AG09309 (cell line): Measurements from ENCODE around the gene CBLB.

Experiments
- DNase-seq: peaks from one replicate; pipeline ENCODE4 v3.0.0-alpha.2; 2010; ENCODE audit warnings: low read depth
- H3K4me3 ChIP-seq: 2 replicates; pipeline ENCODE4 v1.5.1; 2011; ENCODE audit warnings: mild to moderate bottlenecking, low read depth, low read length, moderate library complexity; ENCODE audit not compliant: control insufficient read depth
- TF ChIP-seq, protein P1 (sequence below): IDR thresholded peaks from 2 replicates; pipeline ENCODE4 v1.5.1; 2011; ENCODE audit warnings: mild to moderate bottlenecking, low read depth, low read length, inconsistent platforms; ENCODE audit not compliant: insufficient read depth, control insufficient read depth; ENCODE audit errors: missing control alignments

CBLB gene

DNA sequence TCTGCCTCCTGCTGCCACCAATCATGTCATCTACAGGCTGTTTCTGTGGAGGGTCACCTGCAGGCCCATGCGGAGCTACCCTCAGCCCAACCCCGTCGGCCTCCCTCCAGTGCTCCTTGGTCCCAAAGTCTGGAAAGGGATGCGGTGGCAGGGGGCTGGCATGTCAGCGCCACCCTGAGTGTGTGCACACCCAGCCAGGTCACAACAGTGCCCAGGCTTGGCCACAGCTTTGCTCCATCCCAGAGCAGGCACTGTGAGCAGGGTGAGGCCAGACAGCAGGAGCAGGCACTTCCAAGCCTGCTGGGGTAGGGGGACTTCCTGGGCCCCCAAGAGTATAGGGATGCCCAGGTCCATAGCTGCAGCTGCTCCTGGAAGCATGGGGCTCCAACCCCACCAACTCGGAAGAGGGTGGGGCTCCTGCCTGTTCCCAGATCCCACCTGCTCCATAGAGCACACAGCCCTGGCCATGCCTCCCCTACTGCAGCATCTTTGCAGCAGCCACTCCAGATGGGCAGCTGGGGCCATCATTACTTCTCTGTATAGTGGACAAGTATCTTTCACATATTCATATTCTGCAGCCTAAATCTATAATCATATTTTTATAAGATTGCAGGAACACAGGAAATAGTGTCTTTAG, 109.3 kb downstream of the CBLB start:
- DNase-seq, result no peak
- TF ChIP-seq, protein P1, sequence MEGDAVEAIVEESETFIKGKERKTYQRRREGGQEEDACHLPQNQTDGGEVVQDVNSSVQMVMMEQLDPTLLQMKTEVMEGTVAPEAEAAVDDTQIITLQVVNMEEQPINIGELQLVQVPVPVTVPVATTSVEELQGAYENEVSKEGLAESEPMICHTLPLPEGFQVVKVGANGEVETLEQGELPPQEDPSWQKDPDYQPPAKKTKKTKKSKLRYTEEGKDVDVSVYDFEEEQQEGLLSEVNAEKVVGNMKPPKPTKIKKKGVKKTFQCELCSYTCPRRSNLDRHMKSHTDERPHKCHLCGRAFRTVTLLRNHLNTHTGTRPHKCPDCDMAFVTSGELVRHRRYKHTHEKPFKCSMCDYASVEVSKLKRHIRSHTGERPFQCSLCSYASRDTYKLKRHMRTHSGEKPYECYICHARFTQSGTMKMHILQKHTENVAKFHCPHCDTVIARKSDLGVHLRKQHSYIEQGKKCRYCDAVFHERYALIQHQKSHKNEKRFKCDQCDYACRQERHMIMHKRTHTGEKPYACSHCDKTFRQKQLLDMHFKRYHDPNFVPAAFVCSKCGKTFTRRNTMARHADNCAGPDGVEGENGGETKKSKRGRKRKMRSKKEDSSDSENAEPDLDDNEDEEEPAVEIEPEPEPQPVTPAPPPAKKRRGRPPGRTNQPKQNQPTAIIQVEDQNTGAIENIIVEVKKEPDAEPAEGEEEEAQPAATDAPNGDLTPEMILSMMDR, result no peak
- H3K4me3 ChIP-seq, result no peak overlapping the region

DNA sequence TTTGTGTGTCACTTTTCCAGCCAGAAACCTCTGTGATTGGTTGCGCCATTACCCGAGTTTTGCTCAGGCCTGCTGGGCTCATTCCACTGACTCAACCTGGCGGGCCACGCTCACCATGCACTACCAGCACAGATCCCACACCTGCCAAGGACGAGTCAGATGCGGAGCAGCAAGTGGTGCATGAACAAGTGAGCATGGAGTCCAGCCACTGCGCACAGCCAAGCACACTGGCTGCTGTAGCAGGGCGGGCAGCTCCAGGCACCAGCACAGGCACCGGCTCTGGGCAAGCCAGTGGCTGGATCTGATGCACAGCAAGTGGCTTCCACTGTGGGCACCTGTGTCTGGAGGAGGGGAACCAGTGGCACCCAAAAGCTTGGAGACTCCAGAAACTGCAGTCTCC, 110.4 kb downstream of the CBLB start:
- TF ChIP-seq, protein P1, result no peak
- H3K4me3 ChIP-seq, result no peak overlapping the region
- DNase-seq, result no peak

DNA sequence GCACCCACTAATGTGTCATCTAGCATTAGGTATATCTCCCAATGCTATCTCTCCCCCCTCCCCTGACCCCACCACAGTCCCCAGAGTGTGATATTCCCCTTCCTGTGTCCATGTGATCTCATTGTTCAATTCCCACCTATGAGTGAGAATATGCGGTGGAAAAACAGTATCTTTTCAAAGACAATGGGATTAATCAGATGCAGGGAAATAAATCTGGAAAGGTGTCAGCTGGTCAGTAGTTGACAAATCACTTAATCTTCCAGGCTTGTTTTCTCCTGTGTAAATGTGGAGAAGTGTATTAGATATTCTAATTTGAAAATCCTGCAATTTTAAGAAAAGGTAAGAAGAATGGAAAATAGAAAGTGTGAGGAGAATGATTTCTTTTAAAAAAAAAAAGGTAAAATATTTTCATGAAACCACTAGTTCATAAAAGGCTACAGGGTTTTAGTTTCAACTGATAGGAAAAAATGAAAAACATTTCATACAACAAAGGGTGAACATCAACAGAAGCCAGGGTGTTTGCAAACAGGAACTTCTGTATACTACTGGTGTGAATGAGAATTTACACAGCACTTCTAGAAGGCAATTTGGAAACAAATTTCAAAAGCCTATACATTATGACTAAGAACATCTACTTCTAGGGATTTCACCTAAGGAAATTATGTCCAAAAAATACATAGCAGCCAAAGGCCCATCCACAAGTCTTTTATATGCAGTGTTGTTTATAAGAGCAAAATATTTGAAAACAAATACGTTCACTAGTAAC, 113.5 kb downstream of the CBLB start:
- DNase-seq, result no peak
- TF ChIP-seq, protein P1, result no peak
- H3K4me3 ChIP-seq, result no peak overlapping the region

DNA sequence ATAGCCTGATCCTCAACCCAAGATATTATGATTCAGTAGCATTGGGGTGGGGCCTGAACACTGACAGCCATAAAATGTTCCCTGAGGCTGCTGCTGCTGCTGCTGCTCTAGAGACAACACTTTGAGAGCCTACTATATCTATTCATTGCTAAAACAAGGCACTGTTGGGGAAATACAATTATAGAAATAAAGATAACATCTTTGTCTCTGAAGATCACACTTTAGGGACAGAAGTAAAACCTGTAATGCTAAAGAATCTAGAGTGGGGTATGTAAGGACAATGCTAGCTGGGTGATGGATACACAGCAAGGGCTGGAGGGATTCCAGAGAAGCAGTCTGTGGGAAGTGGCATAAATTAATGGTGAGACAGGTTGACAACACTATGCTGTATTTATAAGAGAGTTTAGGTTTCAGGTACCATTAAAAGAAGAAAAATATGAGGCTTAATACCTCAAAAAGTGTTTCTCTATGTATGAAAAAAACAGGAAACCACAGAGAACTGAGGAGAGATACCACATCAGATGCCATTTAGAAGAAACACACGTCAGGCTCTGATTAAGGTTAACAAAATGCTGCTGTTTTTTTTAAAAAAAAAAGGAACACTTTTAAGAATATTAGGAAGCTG, 115.9 kb downstream of the CBLB start:
- TF ChIP-seq, protein P1, result no peak
- no peak for DNase-seq
- no peak overlapping the region for H3K4me3 ChIP-seq

DNA sequence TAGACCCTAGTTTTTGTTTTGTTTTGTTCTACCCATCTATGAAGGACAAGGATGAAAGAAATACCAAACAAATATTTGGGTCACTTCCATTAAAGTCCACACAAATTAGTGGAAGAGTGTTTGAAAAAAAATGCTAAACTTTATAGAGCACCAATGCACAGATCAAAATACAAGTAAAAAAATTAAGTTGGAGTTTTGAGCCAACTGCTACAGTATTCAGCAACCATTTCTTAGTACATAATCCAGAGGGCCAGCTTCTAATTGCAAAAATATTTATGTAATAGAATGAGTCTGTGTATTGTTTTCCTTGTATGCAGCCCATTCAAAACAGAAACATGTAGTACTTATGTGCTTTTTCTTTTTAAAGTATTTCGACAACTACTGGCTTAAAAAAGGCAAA, 121.1 kb downstream of the CBLB start:
- TF ChIP-seq, protein P1, result no peak
- H3K4me3 ChIP-seq, result no peak overlapping the region
- DNase-seq, result no peak

DNA sequence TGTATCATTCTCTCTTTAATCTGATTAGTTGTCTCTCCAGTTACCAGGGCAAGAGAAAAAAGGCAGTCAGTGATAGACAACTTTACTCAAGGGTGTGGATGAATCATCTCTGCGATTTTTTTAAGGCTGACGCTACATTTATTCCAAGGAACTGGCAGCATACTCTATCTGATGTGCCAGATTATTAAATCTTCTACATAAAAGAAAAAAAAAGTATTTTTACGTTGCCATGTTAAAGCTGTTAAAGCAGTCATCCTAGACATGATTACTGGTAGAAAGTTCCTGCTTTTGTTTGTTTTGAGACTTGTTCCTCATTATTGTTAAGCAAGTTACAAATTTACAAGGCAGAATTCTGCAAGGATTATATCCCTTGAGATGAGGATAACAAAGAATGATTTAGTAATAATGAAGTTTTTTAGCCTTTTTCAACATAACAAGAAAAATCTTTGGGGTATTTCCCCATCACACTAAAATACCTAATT, 121.7 kb downstream of the CBLB start:
- TF ChIP-seq, protein P1, result no peak
- DNase-seq, result peak; percentile 17
- H3K4me3 ChIP-seq, result no peak overlapping the region
